Keratinocyte (primary cell): Measurements from ENCODE around the gene SEPTIN1.

ENCODE experiments used
- EZH2 ChIP-seq: IDR thresholded peaks from one replicate; pipeline ENCODE4 v1.6.1; 2012; ENCODE audit warnings: inconsistent platforms, mild to moderate bottlenecking, low read length, moderate library complexity
- TF ChIP-seq, protein P1 (sequence below), 3 experiments: IDR thresholded peaks in 1 of 3; conservative IDR thresholded peaks in 1 of 3; optimal IDR thresholded peaks in 1 of 3; 2 replicates in 2 of 3; 3 replicates in 1 of 3; pipeline versions ENCODE3 to v1.5.1; 2011; ENCODE audit warnings: low read length in 3 of 3, mild to moderate bottlenecking in 3 of 3, moderate library complexity in 2 of 3, control low read depth in 1 of 3, inconsistent platforms in 1 of 3; ENCODE audit not compliant: insufficient read depth in 2 of 3; ENCODE audit errors: extremely low read depth in 1 of 3

DNA sequence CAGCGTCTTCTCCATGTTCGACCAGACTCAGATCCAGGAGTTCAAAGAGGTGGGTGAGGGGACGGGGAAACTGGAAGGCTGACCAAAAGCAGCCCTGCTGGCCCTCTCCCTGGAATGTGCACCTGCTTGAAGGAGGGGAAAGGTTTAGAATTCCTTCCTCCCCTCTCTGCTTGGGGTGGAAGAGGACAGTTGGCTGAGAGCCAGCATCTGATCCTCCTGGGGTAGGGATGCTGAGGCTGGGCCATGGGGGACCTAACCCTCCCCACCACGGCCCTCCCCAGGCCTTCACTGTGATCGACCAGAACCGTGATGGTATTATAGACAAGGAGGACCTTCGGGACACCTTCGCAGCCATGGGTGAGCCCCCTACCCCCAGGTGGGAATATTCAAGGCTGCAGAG is 6.5 kb downstream of the SEPTIN1 start:
- TF ChIP-seq, protein P1, sequence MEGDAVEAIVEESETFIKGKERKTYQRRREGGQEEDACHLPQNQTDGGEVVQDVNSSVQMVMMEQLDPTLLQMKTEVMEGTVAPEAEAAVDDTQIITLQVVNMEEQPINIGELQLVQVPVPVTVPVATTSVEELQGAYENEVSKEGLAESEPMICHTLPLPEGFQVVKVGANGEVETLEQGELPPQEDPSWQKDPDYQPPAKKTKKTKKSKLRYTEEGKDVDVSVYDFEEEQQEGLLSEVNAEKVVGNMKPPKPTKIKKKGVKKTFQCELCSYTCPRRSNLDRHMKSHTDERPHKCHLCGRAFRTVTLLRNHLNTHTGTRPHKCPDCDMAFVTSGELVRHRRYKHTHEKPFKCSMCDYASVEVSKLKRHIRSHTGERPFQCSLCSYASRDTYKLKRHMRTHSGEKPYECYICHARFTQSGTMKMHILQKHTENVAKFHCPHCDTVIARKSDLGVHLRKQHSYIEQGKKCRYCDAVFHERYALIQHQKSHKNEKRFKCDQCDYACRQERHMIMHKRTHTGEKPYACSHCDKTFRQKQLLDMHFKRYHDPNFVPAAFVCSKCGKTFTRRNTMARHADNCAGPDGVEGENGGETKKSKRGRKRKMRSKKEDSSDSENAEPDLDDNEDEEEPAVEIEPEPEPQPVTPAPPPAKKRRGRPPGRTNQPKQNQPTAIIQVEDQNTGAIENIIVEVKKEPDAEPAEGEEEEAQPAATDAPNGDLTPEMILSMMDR (optimal IDR thresholded peaks at IDR 0.05 in 1 of 3, IDR thresholded peaks at IDR 0.05 in 1 of 3, conservative IDR thresholded peaks at IDR 0.05 in 1 of 3; ENCODE audit: extremely low read depth in 1 of 3, insufficient read depth in 2 of 3, low read length in 3 of 3) = no peak
- TF ChIP-seq EZH2 = no peak
